Measurements from ENCODE around the gene ACTL7A.

DNA sequence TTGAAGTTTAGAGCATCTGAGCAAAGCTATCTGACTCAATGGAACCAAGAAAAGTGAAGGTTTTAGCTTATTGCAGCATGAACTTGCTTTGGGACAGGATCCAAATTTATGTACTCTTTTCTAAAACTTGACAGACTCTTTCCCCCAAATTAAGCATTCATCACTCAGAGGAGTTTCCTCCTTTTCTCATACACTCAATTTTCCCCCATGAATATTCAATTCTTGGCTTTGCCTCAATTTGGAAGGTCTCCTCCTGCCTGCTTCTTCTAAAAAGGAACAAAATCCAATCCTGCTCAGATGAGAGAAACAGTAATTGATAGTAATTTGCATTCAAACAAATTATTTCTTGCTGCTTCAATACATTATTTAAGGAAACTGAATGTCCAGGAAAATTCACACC, 5.0 kb downstream of the ACTL7A start:
- no peak for TF ChIP-seq GATA2 (IDR thresholded peaks at IDR 0.05; ENCODE audit: low read depth, low read length)
- no peak for TF ChIP-seq GATA3 (IDR thresholded peaks at IDR 0.05; ENCODE audit: low read depth, low read length)
